ENCODE measurements around the gene C2orf76.
A peak's percentile ranks its signal among the peaks of the same experiment; 100 is the strongest.
"Not testable (repeated sequence)": the region's sequence is repeated elsewhere in the genome, so short reads cannot be mapped to it uniquely, and the experiment has no call there.

Gene C2orf76

GRCh38 chr2:119294671-119295070, 72.0 kb downstream of the C2orf76 start:
- DNase-seq (ENCODE audit: low spot score), result no peak

GRCh38 chr2:119293900-119294299, 72.7 kb downstream of the C2orf76 start:
- DNase-seq (ENCODE audit: low spot score), result no peak

- no peak for DNase-seq (ENCODE audit: low spot score)
Observed at GRCh38 chr2:119293254-119293653, 73.4 kb downstream of the C2orf76 start.

- DNase-seq (ENCODE audit: low spot score), result no peak
Observed at GRCh38 chr2:119292226-119292625, 74.4 kb downstream of the C2orf76 start.

- no peak for DNase-seq (ENCODE audit: low spot score)
Observed at GRCh38 chr2:119291588-119292167, 75.0 kb downstream of the C2orf76 start.

- DNase-seq (ENCODE audit: low spot score), result peak; percentile 70
Observed at GRCh38 chr2:119290859-119291587, 75.6 kb downstream of the C2orf76 start.

GRCh38 chr2:119289642-119290041, 77.0 kb downstream of the C2orf76 start:
- no peak for DNase-seq (ENCODE audit: low spot score)

GRCh38 chr2:119289093-119289492, 77.5 kb downstream of the C2orf76 start:
- DNase-seq (ENCODE audit: low spot score), result no peak

- no peak for DNase-seq (ENCODE audit: low spot score)
Observed at GRCh38 chr2:119288576-119288975, 78.1 kb downstream of the C2orf76 start.

- DNase-seq (ENCODE audit: low spot score), result no peak
Observed at GRCh38 chr2:119286661-119287060, 80.0 kb downstream of the C2orf76 start.

GRCh38 chr2:119283873-119284331, 82.7 kb downstream of the C2orf76 start:
- peak; percentile 91 for DNase-seq (ENCODE audit: low spot score)

- no peak for DNase-seq (ENCODE audit: low spot score)
Observed at GRCh38 chr2:119282996-119283511, 83.6 kb downstream of the C2orf76 start.

- no peak for DNase-seq (ENCODE audit: low spot score)
Observed at GRCh38 chr2:119282146-119282995, 84.3 kb downstream of the C2orf76 start.

GRCh38 chr2:119280680-119281079, 86.0 kb downstream of the C2orf76 start:
- DNase-seq (ENCODE audit: low spot score), result no peak

- no peak for DNase-seq (ENCODE audit: low spot score)
Observed at GRCh38 chr2:119279666-119280065, 87.0 kb downstream of the C2orf76 start.

- DNase-seq (ENCODE audit: low spot score), result no peak
Observed at GRCh38 chr2:119278946-119279345, 87.7 kb downstream of the C2orf76 start.

GRCh38 chr2:119278385-119278784, 88.2 kb downstream of the C2orf76 start:
- not testable (repeated sequence) for DNase-seq (ENCODE audit: low spot score)

GRCh38 chr2:119276864-119277263, 89.8 kb downstream of the C2orf76 start:
- DNase-seq (ENCODE audit: low spot score), result no peak

GRCh38 chr2:119267604-119268003, 99.0 kb downstream of the C2orf76 start:
- no peak for DNase-seq (ENCODE audit: low spot score)

GRCh38 chr2:119266091-119266589, 100.5 kb downstream of the C2orf76 start:
- DNase-seq (ENCODE audit: low spot score), result no peak

GRCh38 chr2:119265693-119266066, 101.0 kb downstream of the C2orf76 start:
- no peak for DNase-seq (ENCODE audit: low spot score)

All from AG08396 (cell line).